ENCODE data around the gene SVEP1. TPM values are rescaled to one million over a fixed set of nuclear protein-coding genes. Genes with fewer than 3 reads are reported as not detected.
"Not testable (repeated sequence)": the region's sequence is repeated elsewhere in the genome, so short reads cannot be mapped to it uniquely, and the experiment has no call there.

SVEP1 gene
- total RNA-seq, 1 donor from 2014 or later, result 41.8 TPM

DNA sequence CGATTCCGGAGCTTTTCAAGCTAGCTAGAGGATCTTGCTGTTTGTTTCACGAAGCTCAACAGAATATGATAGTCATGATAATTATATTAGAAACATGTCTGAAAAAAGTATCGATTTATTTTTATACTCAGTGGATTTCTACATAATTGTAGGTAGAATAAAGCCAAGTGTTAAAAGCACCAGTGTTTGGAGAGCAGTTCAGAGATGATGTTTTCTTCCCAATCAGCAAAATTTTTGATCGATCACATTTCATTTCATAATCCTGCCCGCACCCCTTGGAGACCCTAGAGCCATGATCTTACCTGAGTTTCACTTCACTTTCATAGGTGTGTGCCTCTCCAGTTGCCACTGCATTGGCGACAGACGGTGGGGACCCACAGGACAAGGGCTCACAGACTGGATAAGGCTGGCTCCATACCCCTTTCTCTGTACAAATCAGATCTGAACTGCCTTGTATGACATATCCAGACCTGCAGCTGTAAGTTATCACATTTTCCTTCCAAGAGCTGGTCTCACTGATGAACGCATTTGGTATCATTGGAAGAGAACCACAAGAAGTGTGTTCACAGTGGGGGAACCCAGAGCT is 173.6 kb downstream of the SVEP1 start:
- H3K36me3 ChIP-seq, result peaks cover 2 to 32% of the 10 kb centered on the region in 2 donors
- H3K4me1 ChIP-seq, result no peaks in the 10 kb centered on the region
- no peak overlapping the region for H3K27ac ChIP-seq
- no peaks in the 10 kb centered on the region for H3K9me3 ChIP-seq
- H3K27me3 ChIP-seq, result no peaks in the 10 kb centered on the region
- intact Hi-C loops (cut with DNase I), result no loop called here
- H3K4me3 ChIP-seq, result no peak overlapping the region
- TF ChIP-seq, protein P1, sequence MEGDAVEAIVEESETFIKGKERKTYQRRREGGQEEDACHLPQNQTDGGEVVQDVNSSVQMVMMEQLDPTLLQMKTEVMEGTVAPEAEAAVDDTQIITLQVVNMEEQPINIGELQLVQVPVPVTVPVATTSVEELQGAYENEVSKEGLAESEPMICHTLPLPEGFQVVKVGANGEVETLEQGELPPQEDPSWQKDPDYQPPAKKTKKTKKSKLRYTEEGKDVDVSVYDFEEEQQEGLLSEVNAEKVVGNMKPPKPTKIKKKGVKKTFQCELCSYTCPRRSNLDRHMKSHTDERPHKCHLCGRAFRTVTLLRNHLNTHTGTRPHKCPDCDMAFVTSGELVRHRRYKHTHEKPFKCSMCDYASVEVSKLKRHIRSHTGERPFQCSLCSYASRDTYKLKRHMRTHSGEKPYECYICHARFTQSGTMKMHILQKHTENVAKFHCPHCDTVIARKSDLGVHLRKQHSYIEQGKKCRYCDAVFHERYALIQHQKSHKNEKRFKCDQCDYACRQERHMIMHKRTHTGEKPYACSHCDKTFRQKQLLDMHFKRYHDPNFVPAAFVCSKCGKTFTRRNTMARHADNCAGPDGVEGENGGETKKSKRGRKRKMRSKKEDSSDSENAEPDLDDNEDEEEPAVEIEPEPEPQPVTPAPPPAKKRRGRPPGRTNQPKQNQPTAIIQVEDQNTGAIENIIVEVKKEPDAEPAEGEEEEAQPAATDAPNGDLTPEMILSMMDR (IDR thresholded peaks at IDR 0.05), result no peak
- no peak for DNase-seq (ENCODE audit: low spot score in 2 of 2)

DNA sequence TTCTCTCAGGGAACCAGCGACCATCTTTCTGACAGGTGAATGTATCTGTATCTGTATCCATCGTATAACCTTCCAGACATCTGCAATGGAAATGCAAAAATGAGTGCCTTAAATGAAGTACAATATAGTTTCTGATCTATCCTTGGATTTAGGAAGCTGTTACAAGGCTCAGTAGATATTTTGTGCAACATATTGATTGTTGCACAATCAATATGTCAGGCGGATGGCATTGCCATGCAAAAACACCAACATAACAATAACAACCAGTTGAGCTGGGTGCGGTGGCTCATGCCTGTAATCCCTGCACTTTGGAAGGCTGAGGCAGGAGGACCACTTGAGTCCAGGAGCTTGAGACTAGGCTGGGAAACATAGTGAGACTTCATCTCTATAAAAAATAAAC is 175.1 kb downstream of the SVEP1 start:
- peaks cover 2 to 28% of the 10 kb centered on the region in 2 donors for H3K36me3 ChIP-seq
- TF ChIP-seq, protein P1 (IDR thresholded peaks at IDR 0.05), result no peak
- no peaks in the 10 kb centered on the region for H3K4me1 ChIP-seq
- no peak for DNase-seq (ENCODE audit: low spot score in 2 of 2)
- intact Hi-C loops (cut with DNase I), result no loop called here
- H3K27ac ChIP-seq, result no peak overlapping the region
- H3K4me3 ChIP-seq, result no peak overlapping the region
- H3K9me3 ChIP-seq, result no peaks in the 10 kb centered on the region
- no peaks in the 10 kb centered on the region for H3K27me3 ChIP-seq

GRCh38 chr9:110399983-110400382 is 179.6 kb downstream of the SVEP1 start:
- Histone ChIP-seq H3K9me3 (no peaks in the 10 kb centered on the region), H3K36me3 (peaks cover 2 to 10% of the 10 kb centered on the region in 2 donors)
- intact Hi-C loops (cut with DNase I), result no loop called here

GRCh38 chr9:110398992-110399391 is 180.5 kb downstream of the SVEP1 start:
- intact Hi-C loops (cut with DNase I); H3K4me3 ChIP-seq; H3K9me3 ChIP-seq; H3K36me3 ChIP-seq; H3K4me1 ChIP-seq; H3K27ac ChIP-seq; DNase-seq (ENCODE audit: low spot score in 2 of 2); H3K27me3 ChIP-seq: not testable (repeated sequence)

More at GRCh38 chr9:110399983-110400382, 179.6 kb downstream of the SVEP1 start:
- TF ChIP-seq, protein P1 (IDR thresholded peaks at IDR 0.05), result no peak
- no peak overlapping the region for H3K27ac ChIP-seq
- no peaks in the 10 kb centered on the region for H3K4me1 ChIP-seq
- no peak for DNase-seq (ENCODE audit: low spot score in 2 of 2)
- H3K27me3 ChIP-seq, result no peaks in the 10 kb centered on the region
- H3K4me3 ChIP-seq, result no peak overlapping the region

GRCh38 chr9:110391826-110392485 is 187.6 kb downstream of the SVEP1 start:
- no peak overlapping the region for H3K27ac ChIP-seq
- no peak overlapping the region for H3K4me3 ChIP-seq
- no peak for DNase-seq (ENCODE audit: low spot score in 2 of 2)
- H3K4me1 ChIP-seq, result no peaks in the 10 kb centered on the region
- TF ChIP-seq, protein P1 (IDR thresholded peaks at IDR 0.05), result no peak
- no peaks in the 10 kb centered on the region for H3K9me3 ChIP-seq
- no peaks in the 10 kb centered on the region for H3K27me3 ChIP-seq
- intact Hi-C loops (cut with DNase I), result no loop called here
- peaks cover 0 to 4% of the 10 kb centered on the region in 2 donors for H3K36me3 ChIP-seq

GRCh38 chr9:110389148-110389750 is 190.3 kb downstream of the SVEP1 start:
- intact Hi-C loops (cut with DNase I), result no loop called here
- Histone ChIP-seq H3K36me3 (peaks cover 5 to 19% of the 10 kb centered on the region in 2 donors), H3K27ac (no peak overlapping the region), H3K4me1 (no peaks in the 10 kb centered on the region), H3K27me3 (no peaks in the 10 kb centered on the region), H3K4me3 (no peak overlapping the region), H3K9me3 (no peaks in the 10 kb centered on the region)
- TF ChIP-seq, protein P1 (IDR thresholded peaks at IDR 0.05), result no peak
- DNase-seq (ENCODE audit: low spot score in 2 of 2), result no peak
